Endothelial cell of umbilical vein (primary cell): ENCODE data around the gene TGM3. TPM values are rescaled to one million over a fixed set of nuclear protein-coding genes. Genes with fewer than 3 reads are reported as not detected.

Source experiments
- BruUV-seq: library from RNA; stranded (reverse); fragments of 400-500 nt; replicated peaks from 2 replicates; lab custom pipeline; 2021; lab: Mats Ljungman, UMichigan
- CTCF ChIA-PET: fragments of 300-600, 350-600 bp; sonication (Branson Sonifier 250); formaldehyde crosslinking; loops from one replicate; lab custom pipeline; 2021; ENCODE audit warnings: antibody characterized with exemption, inconsistent platforms; lab: Charles Lee
- POLR2A ChIA-PET: fragments of 300-600, 350-600 bp; sonication (Branson Sonifier 250); formaldehyde crosslinking; loops from one replicate; lab custom pipeline; 2021; ENCODE audit warnings: antibody characterized with exemption, inconsistent platforms; lab: Charles Lee
- DNase-seq: peaks from one replicate; pipeline ENCODE4 v3.0.0-alpha.2; 2011; ENCODE audit warnings: low read depth, low spot score
- FAIRE-seq: peaks from 2 replicates; lab custom pipeline; 2011; peaks lifted over from hg19 to GRCh38; lab: Jason Lieb, UNC
- H2AFZ ChIP-seq: 2 replicates; pipeline ENCODE4 v1.6.0; 2012; ENCODE audit warnings: low read depth, low read length, control low read depth, inconsistent platforms
- H3K27ac ChIP-seq: 2 replicates; pipeline ENCODE4 v1.5.1; 2011; ENCODE audit warnings: low read depth, mild to moderate bottlenecking, control low read depth, low read length, moderate library complexity; ENCODE audit not compliant: insufficient read depth
- H3K27me3 ChIP-seq, 2 experiments: 2 replicates each; pipeline versions ENCODE4 v1.6.0 to v1.6.1; 2011; ENCODE audit warnings: low read length in 2 of 2, mixed read lengths in 1 of 2; ENCODE audit not compliant: control insufficient read depth in 2 of 2, insufficient read depth in 2 of 2
- H3K36me3 ChIP-seq, 2 experiments: 2 replicates in 1 of 2; 3 replicates in 1 of 2; pipeline ENCODE4 v1.5.1; 2011; ENCODE audit warnings: low read length in 2 of 2, mild to moderate bottlenecking in 1 of 2, moderate library complexity in 1 of 2; ENCODE audit not compliant: control insufficient read depth in 2 of 2, insufficient read depth in 2 of 2; ENCODE audit errors: extremely low read depth in 1 of 2
- H3K4me1 ChIP-seq: 3 replicates; pipeline ENCODE4 v1.5.1; 2011; ENCODE audit warnings: mild to moderate bottlenecking, low read length; ENCODE audit not compliant: control insufficient read depth, insufficient read depth; ENCODE audit errors: extremely low read depth
- H3K4me2 ChIP-seq: 2 replicates; pipeline ENCODE4 v1.6.1; 2011; ENCODE audit warnings: low read length, control low read depth, mixed read lengths; ENCODE audit not compliant: insufficient read depth
- H3K4me3 ChIP-seq, 3 experiments: fragments of 200-600 bp in 1 of 3; sonication (generic), shearing (Covaris generic) in 1 of 3; replicated peaks in 1 of 3; 2 replicates each; pipeline ENCODE4 v1.5.1; 2011 to 2016; ENCODE audit warnings: control low read depth in 3 of 3, low read length in 3 of 3, mild to moderate bottlenecking in 2 of 3, inconsistent platforms in 1 of 3, low read depth in 1 of 3, moderate library complexity in 1 of 3; ENCODE audit not compliant: insufficient read depth in 1 of 3
- H3K79me2 ChIP-seq: 2 replicates; pipeline ENCODE4 v1.6.0; 2012; ENCODE audit warnings: low read length, inconsistent platforms; ENCODE audit not compliant: control insufficient read depth, insufficient read depth
- H3K9ac ChIP-seq: replicated peaks from 2 replicates; pipeline ENCODE3; 2011; ENCODE audit warnings: low read length, control low read depth; ENCODE audit not compliant: insufficient read depth; ENCODE audit errors: extremely low read depth
- H3K9me1 ChIP-seq: replicated peaks from 3 replicates; pipeline ENCODE4 v1.6.0; 2011; ENCODE audit warnings: mild to moderate bottlenecking, low read length; ENCODE audit not compliant: control insufficient read depth, insufficient read depth; ENCODE audit errors: extremely low read depth
- H3K9me3 ChIP-seq: replicated peaks from 2 replicates; pipeline ENCODE4 v1.5.1; 2012; ENCODE audit warnings: low read length, inconsistent platforms; ENCODE audit not compliant: control insufficient read depth, insufficient read depth
- H4K20me1 ChIP-seq: replicated peaks from 2 replicates; pipeline ENCODE3; 2011; ENCODE audit warnings: mild to moderate bottlenecking, low read length; ENCODE audit not compliant: control insufficient read depth, insufficient read depth; ENCODE audit errors: extremely low read depth
- CTCF ChIP-seq, 2 donors: IDR thresholded peaks; 1 replicate in 1 of 2; 2 replicates in 1 of 2; pipeline ENCODE4 v1.5.1; 2011; ENCODE audit warnings: low read length in 2 of 2, mild to moderate bottlenecking in 2 of 2, moderate library complexity in 2 of 2, control low read depth in 1 of 2, inconsistent platforms in 1 of 2, low read depth in 1 of 2; ENCODE audit not compliant: insufficient read depth in 1 of 2; ENCODE audit errors: extremely low read depth in 1 of 2
- EZH2 ChIP-seq: IDR thresholded peaks from 2 replicates; pipeline ENCODE4 v1.6.1; 2012; ENCODE audit warnings: borderline replicate concordance, low read depth, mild to moderate bottlenecking, moderate library complexity, low read length, inconsistent platforms; ENCODE audit not compliant: severe bottlenecking
- FOS ChIP-seq: IDR thresholded peaks from 2 replicates; pipeline ENCODE4 v1.6.1; 2011; ENCODE audit warnings: mild to moderate bottlenecking, low read length, moderate library complexity, borderline replicate concordance; ENCODE audit not compliant: insufficient read depth
- GATA2 ChIP-seq: IDR thresholded peaks from 2 replicates; pipeline ENCODE4 v1.7.0; 2011; ENCODE audit warnings: low read depth, mild to moderate bottlenecking, moderate library complexity, mixed read lengths, low read length; ENCODE audit not compliant: insufficient read length, insufficient read depth
- JUN ChIP-seq: IDR thresholded peaks from 2 replicates; pipeline ENCODE4 v1.6.1; 2011; ENCODE audit warnings: borderline replicate concordance, low read depth; ENCODE audit not compliant: insufficient read length, insufficient read depth
- MAX ChIP-seq: IDR thresholded peaks from 2 replicates; pipeline ENCODE4 v1.6.1; 2011; ENCODE audit not compliant: insufficient read depth, insufficient read length
- MYC ChIP-seq: IDR thresholded peaks from one replicate; pipeline ENCODE4 v1.6.1; 2011; ENCODE audit warnings: mild to moderate bottlenecking, low read depth, low read length
- POLR2A ChIP-seq: IDR thresholded peaks from 2 replicates; pipeline ENCODE4 v1.6.1; 2012; ENCODE audit warnings: low read depth, mild to moderate bottlenecking, control low read depth, low read length
- POLR2AphosphoS5 ChIP-seq: IDR thresholded peaks from 2 replicates; pipeline ENCODE4 v1.6.1; 2012; ENCODE audit warnings: low read depth, mild to moderate bottlenecking, control low read depth, low read length, moderate library complexity; ENCODE audit not compliant: insufficient read depth
- dilution Hi-C: fragments of 300-500 bp; cut with MboI; formaldehyde crosslinking; loops from one replicate; pipeline ENCODE4 v1.15.0; 2019; ENCODE audit warnings: low sequenced_read_pairs; ENCODE audit not compliant: extremely low pct_ligation_motif_present
- intact Hi-C: fragments of 100-400 bp; cut with micrococcal nuclease; formaldehyde crosslinking; loops from one replicate; pipeline ENCODE4 v1.10.0; 2022
- polyA plus RNA-seq, 4 experiments: library from polyadenylated mRNA; depleted of rRNA in 3 of 4; stranded (reverse) in 3 of 4; unstranded in 1 of 4; fragments of >200 nt; gene quantifications; 2 replicates each; pipeline versions ENCODE4 v1.2.1 to v1.2.3, GENCODE V29; 2011 to 2012; ENCODE audit warnings: missing spikeins in 1 of 4
- total RNA-seq: library from RNA; stranded (reverse); gene quantifications from 2 replicates; pipeline ENCODE4 v1.2.3, GENCODE V29; 2021

Gene TGM3
- total and polyA plus RNA-seq, 2 donors (not counting 3 experiments of a cell fraction or from before 2014, with no cell fraction given), result not detected

- no peaks in the 10 kb centered on the region for H3K79me2 ChIP-seq
- FAIRE-seq (no peak), DNase-seq (no peak)
- no TSS peak for BruUV-seq
- no peak for TF ChIP-seq MYC
- TF ChIP-seq EZH2, result no peak
- no peak for TF ChIP-seq MAX
- no peak for TF ChIP-seq CTCF (IDR thresholded peaks at IDR 0.05; ENCODE audit: extremely low read depth in 1 of 2, insufficient read depth in 1 of 2, low read depth in 1 of 2, low read length in 2 of 2)
- TF ChIP-seq POLR2AphosphoS5, result no peak
- TF ChIP-seq FOS, result no peak
- no peak for TF ChIP-seq POLR2A
- no peak for TF ChIP-seq JUN
- no peak for TF ChIP-seq GATA2
- H4K20me1 ChIP-seq, result no peaks in the 10 kb centered on the region
- ChIA-PET CTCF (interaction anchor here (1.2 kb wide), 1 partner anchor 15 kb away, joined by 3 read pairs; no protein-coding TSS in a partner anchor), POLR2A (no interaction called here)
- intact Hi-C loops (no loop called here), dilution Hi-C loops (no loop called here)
- no peaks in the 10 kb centered on the region for H3K27me3 ChIP-seq
- no peak overlapping the region for H2AFZ ChIP-seq
- no peaks in the 10 kb centered on the region for H3K36me3 ChIP-seq
- no peaks in the 10 kb centered on the region for H3K9me3 ChIP-seq
- no peaks in the 10 kb centered on the region for H3K4me1 ChIP-seq
- H3K4me3 ChIP-seq, result no peak overlapping the region
- H3K9ac ChIP-seq, result no peak overlapping the region
- H3K4me2 ChIP-seq, result no peak overlapping the region
- no peaks in the 10 kb centered on the region for H3K9me1 ChIP-seq
- H3K27ac ChIP-seq, result no peak overlapping the region
Measured at GRCh38 chr20:2312876-2313275, 17.1 kb downstream of the TGM3 start.
